ENCODE measurements around the gene RPL6.
"Not testable (repeated sequence)": the region's sequence is repeated elsewhere in the genome, so short reads cannot be mapped to it uniquely, and the experiment has no call there.

- not testable (repeated sequence) for TF ChIP-seq CTCF, POLR2A, EP300 (IDR thresholded peaks at IDR 0.05)
Measured at GRCh38 chr12:112440653-112441052, 31.2 kb upstream of the RPL6 start.

All from sigmoid colon (tissue), 4 donors.